HG02840 (cell line): ENCODE measurements around the gene ATP10B.

Experiments used
- ATAC-seq: cut with Tn5 transposase; IDR thresholded peaks from one replicate; pipeline ENCODE4 v1.9.1; 2021; ENCODE audit warnings: mild to moderate bottlenecking, moderate library complexity, moderate number of reproducible peaks; ENCODE audit not compliant: unreplicated experiment, low FRiP score

The ATP10B gene

DNA sequence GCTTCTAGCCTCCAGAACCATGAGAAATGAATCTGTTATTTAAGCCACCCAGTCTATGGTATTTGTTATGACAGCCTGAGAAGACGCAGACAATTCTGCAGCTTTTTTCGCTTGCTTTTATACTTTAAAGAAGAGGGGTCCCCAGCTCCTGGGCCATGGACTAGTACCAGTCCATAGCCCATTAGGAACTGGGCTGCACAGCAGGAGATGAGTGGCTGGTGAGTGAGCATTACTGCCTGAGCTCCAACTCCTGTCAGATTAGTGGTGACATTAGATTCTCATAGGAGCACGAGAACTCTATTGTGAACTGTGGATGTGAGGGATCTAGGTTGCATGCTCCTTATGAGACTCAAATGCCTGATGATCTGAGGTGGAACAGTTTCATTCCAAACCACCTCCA, 278.7 kb downstream of the ATP10B start:
- no peak for ATAC-seq

DNA sequence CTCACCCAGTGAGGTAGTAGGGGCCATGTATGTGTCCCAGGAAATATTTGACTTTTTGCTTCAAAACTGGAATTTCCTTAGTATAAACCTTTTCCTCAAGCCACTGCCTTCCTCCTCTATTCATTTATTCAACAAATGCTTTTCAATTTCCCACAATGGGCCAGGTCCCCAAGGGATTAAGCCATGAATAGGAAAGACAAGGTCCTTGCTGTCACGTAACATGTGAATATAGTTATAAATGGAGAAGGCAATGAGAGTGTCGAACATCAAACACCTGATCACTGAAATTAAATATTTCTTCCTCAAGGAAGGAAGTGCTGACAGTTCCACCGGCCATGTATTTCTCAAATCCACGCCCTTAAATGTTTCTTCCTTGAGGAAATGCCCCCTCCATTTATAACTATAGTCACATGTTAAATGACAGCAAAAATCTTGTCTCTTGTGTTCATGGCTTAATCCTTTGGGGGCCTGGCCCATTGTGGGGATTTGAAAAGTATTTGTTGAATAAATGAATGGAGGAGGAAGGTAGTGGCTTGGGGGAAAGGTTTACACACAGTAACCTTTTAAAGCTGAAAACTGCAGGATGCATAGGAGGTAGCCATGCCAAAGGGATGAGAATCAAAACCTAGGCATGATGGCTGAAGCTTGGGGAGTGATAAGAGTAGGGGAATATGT, 284.8 kb downstream of the ATP10B start:
- ATAC-seq = no peak

DNA sequence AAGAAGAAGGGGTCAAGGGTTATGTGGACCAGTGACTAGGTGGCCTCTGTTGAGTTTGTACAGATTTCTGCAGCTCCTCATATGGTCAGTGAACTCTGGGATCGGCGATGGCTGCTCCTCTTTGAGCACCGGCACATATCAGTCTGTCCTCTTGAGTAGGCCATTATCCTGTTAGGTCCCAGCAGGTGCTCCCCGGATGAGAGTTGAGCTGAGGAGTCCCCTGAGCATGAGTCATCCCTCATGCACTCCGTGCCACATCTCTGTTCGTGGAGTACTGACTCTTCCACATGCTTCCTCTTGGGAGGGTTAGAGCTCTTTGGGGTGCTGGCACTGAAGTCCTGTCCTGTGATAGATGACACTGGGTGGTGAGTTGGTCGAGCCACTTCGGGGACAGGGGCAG, 286.6 kb downstream of the ATP10B start:
- ATAC-seq = no peak

DNA sequence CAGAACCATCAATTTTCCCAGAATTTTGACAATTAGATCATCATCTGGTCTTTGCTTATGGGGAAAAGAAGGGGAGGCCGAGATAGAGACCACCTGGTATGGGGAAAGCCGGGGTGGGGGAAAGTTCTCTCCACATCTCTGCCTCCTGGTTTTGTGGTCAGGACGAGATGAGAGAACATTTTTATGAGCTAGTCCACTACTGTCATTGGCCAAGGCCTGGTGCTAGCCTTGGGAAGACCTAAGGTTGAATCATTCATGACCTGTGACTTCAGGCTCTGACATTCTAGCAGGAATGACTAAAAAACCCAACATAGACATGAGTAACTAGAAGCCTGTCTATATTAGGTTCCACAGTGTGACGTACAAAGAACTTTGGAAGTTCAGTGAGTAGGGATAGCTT, 295.2 kb downstream of the ATP10B start:
- no peak for ATAC-seq

DNA sequence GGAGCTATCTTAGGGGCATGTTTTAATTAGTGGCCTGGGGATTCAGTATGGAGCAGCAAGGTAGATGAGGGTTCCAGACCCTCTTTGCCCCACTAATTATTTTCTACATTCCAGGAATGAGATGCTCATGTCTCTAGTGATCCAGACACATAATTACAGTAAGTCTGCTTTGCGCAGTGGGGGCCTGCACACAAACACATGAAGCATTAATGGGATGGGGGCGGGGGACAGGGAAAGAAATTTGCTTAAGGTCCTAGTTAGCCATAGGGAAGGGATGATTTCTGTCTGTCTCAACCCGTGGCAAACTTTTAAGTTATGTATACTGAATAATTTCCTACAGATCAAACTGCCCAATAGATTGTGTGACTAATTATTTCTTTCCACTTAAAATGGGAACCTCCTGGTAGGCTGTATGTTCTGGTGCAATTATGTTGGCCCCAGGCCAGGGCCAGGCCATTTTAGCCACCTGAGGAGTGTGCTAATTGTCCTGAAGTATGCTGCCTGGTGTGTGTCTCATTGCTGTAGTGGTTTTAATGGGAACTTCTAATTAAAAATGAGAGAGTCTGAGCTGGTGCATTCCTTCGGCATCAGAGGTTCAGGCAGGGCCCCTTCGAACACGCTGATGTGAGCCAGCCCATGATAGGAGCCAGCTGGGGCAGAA, 295.9 kb downstream of the ATP10B start:
- no peak for ATAC-seq

DNA sequence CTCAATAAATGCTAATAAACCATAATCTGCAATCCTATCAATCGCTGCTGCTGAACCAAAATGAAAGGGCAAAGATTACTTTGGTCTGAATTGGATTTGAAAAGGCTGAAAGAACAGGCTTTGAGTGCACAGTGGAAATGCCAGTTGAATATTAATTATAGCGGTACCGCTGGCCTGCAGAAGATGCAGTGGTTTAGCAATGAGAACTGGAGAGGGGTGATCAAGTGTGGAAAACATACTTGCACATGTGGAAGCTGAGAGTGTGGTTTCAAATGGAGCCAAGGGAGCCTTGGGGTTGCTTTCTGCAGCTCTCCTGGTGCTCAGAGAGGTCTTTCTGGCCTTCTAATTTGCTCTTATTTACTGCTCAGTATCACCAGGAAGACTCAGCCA, 296.4 kb downstream of the ATP10B start:
- no peak for ATAC-seq

DNA sequence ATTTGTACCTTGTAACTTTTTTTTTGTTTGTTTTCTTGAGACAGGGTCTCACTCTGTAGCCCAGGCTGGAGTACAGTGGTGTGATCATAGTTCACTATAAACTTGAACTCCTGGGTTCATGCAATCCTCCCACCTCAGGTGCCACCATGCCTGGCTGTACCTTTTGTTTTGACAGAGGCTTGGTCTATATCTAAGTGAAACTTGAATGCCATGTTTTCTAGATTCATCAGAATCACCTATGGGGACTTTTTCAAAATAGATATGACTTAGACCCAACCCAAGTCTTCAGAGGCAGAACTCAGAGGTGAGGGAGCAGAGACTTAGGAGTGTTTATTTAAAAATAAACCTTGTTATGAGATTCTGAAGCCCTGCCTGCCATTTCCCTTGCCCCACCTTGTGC, 301.9 kb downstream of the ATP10B start:
- ATAC-seq = no peak

DNA sequence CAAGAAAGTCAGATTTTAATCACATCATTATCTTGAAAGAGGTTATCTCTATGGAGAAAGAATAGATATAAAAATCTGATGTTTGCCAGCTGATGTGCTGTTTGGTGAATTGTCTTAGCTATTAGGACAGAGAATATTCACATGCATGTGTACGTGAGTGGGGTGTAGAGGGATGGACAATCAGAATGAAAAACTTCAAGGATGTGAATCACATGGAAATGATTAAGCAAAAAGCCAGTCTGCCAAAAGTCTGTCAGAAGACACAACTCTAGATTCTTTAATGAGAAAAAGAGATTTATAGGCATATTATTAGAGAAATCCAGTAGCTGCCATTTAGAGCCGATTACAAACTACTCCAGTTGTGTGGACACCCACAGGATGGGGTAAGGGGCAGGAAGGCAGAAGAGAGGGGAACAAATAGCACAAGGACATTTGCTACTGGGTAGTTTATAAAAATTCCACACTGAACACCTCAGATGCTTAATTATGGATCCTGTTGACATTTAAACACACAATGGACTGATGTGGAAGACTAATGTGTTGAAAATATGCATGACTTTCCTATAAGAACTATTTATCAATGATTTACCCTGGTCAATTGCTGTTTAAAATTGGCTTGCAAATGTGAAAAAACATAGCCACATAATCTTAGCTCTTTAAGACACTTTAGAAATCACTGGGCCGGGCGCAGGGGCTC, 302.9 kb downstream of the ATP10B start:
- no peak for ATAC-seq

DNA sequence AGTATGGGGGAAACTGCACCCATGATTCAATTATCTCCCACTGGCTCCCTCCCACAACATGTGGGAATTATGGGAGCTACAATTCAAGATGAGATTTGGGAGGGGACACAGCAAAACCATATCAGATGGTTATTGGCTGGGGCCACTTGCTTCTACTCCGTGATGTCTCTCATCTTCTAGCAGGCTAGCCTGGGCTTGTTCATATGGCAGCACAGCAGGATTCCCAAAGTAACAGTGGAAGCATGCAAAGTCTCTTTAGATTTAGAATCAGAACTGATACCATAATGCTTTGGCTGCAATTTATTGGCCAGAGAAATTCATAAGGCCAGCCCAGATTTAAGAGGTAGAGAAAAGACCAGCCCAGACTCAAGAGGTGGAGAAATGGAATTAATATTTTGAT, 304.1 kb downstream of the ATP10B start:
- ATAC-seq = no peak

DNA sequence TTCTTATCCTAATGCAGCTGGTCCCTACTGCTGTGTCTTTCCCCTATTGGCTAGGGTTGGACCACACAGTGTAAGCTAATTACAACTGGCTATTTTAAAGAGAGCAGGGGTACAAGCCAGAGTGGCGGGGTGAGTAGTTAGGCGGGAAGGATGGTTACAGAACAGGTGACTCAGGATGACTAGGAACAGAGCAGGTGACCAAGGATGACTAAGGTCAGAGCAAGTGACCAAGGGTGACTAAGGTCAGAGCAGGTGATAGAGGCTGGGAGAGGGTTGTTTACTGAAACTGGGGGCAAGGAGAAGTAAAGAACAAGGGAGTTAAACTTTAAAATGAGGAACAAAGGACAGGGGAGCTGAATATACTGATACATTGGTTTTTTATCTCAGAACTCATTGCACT, 304.9 kb downstream of the ATP10B start:
- ATAC-seq = no peak

DNA sequence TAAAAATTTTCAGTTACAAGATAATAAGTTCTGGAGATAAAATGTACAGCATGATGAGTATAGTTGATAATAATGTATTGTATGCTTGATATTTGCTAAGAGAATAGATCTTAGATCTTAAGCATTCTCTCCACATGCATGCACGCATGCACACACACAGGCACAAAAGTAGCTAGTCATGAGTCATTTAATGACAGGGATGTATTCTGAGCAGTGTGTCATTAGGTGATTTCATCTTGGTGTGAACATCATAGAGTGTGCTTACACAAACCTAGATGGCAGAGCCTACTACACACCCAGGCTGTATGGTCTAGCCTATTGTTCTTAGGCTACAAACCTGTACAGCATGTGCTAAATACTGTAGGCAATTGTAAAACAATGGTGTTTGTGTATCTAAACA, 306.2 kb downstream of the ATP10B start:
- no peak for ATAC-seq

DNA sequence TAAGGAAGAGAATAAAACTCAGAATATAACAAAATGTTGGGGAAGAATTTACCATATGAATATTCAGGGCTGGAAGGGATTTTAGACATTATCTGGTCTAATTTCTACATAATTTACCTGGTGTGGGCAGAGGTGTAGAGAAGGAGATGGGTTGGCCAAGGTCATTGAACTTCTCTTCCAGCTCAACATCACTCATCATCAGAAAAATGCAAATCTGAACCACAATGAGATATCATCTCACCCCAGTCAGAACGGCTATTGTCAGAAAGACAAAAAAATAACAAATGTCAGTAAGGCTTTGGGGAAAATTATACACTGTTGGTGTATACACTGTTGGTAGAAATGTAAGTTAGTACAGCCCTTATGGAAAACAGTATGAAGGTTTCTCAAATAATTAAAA, 308.6 kb downstream of the ATP10B start:
- no peak for ATAC-seq

DNA sequence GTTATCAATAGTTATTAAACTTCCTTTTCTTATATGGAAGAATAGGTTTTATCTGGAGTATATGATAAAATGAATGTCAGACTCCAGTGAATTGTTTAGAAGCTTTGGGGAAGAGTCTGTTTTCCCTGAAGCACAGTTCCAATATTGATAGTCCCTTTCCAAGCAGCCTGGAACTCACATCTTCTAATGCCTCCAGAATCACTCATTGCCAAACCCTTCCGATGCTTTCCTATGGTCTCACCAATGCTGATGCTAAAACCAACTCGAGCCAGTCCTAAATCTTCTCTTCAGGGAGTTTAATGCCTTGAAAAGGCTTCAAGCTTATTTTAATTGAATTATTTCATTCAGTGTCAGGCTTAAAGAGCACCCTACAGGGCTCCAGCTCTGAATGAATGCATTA, 309.2 kb downstream of the ATP10B start:
- no peak for ATAC-seq

DNA sequence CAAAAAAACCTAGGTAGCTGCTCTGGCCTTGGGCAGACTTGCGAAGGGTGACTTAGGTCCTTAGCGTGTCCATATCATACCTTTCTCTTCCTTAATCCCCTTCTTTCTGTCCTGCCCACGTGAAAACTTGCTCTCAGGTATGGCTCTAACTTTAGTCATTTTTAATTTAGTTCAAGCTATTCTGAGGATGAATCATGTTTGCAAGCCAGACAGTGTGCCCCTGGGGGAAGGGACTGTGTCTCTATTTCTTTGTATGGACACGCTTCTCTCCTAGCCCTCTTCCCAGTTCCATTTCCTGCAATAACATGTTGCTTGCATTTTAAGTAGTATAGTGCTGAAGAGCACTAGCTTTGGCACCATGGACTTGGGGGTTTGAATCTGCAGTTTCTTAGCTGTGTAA, 309.7 kb downstream of the ATP10B start:
- ATAC-seq = no peak

DNA sequence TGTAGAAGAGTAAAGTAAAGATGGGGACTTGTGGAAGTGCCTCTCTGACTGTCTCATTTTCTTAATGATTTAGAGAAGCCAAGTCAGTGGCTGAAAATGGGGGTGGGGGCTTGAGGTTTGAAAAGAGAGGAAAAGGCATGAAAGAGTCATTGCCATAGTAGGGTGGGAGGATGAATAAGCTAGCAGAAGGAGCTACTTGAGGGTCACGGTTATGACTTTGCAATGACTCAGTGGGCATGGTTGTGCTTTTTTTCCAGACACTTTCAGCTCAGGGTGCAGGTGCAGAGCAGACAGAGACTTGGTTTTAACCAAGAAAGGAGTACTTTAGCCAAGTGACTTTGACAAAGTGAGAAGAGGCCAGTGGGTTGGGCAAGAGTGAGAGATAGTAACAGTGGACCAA, 312.6 kb downstream of the ATP10B start:
- ATAC-seq = no peak

DNA sequence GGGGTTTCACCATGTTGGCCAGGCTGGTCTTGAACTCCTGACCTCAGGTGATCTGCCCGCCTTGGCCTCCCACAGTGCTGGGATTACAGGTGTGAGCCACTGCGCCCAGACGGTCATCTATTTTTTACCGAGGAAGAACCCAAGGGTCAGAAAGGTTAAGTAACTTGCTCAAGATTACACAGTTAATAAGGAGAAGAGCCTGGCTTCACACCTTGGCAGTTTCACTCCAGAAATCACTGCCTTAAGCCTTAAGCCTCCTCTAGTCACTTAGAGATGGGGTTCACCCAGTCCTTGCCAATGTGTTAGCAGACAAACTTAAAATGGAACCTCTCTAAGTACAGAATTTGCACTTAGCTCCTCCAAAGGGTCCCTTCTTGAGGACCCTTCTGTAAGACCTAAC, 314.1 kb downstream of the ATP10B start:
- ATAC-seq = no peak

DNA sequence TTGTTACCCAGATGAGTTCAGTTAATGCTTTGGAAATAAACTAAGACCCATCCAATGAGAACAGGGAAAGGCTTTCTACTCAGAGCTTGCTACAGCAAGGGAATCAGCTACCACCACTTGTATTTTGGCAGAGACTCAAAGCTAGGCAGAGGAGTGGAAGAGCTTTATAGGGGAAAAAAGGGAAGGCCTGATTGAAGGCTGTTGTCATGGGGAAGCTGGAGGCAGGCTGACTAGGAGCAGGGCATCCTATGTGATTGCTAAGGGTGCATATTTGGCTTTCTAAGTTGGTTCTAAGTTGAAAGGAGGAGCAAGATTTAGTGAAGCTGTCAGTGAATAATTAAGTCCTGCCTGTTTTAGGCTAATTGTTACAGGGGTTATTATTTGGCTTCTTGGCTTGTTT, 314.9 kb downstream of the ATP10B start:
- no peak for ATAC-seq

DNA sequence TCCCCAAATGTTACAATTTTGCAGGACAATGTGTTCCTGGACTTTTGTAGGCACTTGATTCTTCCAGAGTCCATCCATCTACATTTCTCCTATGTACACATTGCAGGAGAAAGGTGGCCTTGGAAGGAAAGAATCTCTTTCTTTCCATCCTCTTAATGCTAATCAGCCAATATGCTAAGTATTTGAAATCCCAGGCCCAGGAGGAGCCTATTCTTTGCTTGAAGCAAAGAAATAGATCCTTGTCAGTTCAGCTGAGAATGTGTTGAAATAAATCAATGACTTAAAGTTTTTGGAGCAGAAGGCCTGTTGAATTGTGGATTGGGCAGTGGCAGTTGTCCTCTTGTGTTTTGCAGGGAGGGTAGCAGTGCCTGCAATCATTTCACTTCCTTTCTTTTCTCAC, 317.1 kb downstream of the ATP10B start:
- no peak for ATAC-seq

DNA sequence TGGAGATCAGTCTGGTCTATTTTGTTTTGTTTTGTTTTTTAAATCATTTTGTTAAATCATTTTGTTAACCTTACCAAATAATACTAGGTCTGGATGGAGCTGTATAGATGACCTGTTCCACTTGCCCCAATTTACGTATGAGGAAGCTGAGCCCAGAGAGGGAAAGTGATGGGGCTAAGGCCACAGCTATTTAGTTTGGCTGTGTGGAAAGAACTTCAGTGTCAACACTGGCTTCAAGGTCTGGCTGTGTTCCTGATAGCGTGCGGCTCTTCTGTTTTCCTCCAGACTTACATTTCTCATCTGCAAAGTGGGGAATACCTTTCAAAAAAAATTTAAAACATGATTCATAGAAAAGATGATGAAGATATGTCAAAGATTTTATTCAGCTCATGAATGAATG, 317.9 kb downstream of the ATP10B start:
- no peak for ATAC-seq

DNA sequence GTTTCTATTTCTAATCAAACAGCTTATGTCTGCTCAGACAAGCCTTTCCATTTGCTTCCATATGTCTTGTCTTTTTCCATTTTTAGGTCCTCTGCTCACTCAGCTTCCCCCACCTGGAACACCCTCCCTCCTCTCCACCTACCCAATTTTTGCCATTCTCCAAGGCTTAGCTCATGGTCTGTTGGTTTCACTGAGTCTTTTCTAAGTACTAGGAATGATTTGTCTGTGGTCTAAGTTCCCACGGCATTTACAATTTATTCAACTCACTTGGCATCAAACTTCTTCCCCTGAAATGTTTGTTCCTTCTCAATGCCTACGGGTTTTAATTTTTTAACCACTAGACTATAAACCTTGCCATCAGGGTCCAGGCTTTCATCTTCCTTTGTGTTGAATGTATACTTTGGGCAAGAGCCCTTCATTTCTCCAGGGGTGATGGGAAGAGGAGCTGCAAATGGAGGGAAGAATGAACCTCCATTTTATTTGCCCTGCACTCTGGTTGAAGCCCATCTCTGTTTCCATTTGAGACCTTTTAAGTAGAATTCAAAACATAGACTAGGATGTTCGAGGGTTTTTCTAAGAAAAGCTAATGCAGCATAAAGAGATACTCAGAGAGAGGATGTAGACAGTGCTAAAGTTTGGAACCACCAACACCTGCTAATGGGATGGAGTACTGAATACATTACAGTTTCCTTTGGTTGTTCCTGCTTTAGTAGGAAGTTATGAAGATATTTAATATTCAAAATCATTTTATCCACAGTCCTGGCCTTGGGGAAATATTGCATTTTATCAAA, 326.3 kb downstream of the ATP10B start:
- no peak for ATAC-seq

DNA sequence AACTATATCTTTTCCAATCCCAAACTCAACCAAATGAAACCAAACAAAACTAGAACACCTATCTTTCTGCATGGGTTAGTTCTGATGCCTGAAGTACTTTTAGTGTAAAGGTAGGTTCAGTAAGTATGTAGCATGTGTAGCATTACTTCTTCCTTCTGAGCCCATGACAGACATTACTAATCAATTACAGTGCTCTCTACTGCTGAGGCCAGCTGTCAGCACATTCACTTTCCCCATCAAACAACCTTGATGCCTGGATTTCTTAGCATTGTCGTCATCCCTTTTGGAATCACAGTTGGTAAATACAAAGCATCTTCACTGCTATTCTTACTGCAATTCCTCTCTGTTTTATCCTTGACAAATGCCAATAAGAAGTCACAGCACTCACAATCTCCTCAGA, 327.2 kb downstream of the ATP10B start:
- no peak for ATAC-seq
